Activated T-cell treated with anti-CD3 and anti-CD28 coated beads, Interleukin-2, amount 50 U/mL, for 1 hour (primary cell): ENCODE data around the gene RELN.

Source experiments
- DNase-seq: peaks from one replicate; pipeline ENCODE4 v3.0.0-alpha.2; 2020

RELN gene

DNA sequence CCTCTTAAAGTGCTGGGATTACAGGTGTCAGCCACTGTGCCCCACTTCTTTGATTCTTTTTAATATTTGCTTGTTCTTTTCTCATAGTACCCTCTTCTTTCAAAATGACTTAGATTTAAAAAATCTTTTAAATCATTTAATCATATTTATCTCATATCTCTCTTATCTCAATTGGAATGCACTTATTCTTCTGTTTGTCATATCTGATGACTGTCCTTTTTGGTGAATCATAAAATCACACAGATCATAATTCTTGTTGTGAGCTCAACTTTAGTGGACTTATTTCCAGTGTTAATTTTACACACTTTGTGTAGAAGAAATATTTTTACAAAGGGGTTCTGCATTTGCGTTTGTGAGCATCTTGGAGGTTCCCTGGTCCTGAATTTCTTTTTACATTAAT, 323.1 kb downstream of the RELN start:
- DNase-seq: no peak

- no peak for DNase-seq
Observed at GRCh38 chr7:103664577-103664976, 324.9 kb downstream of the RELN start.

- no peak for DNase-seq
Observed at GRCh38 chr7:103660455-103661371, 328.7 kb downstream of the RELN start.

- no peak for DNase-seq
Observed at GRCh38 chr7:103658055-103659005, 331.1 kb downstream of the RELN start.

DNA sequence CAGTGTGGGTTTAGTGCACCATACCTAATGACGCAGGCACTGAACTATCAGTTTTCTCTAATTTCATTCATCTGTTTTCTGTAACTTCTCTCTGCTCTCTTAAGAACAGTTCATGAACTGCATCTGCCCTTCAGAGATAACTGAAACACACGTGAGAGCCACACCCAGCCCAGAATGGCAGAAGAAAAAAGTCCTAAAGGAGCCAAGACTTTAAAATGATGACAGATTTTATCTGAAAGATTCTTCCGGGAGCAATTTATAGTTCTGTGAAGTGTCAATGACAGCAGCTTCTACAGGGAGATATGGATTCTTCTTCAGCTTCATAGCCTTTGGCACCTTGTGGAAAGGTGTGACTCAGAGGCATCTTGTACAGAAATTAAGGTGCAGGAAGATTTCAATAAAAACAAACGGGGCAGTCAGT, 332.0 kb downstream of the RELN start:
- no peak for DNase-seq

DNA sequence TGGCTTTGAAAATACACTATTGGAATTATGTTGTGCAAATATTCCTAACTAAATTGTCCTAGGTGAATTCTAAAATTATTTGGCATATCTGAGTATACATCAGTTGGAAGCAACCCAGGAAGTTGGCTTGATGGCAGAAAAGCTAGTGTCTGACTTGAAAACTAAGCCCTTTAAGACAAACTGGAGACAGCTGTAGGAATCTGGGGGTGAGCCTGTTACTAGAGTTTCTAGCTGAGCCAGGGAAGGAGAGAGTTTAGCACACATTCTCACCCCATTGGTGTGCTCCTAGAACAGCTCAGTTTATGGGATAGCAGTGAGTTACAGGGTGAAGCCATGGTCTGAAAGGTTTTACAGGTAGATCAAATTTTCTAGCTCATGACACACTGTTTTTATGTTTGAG, 333.2 kb downstream of the RELN start:
- DNase-seq: no peak

GRCh38 chr7:103651593-103652377, 337.7 kb downstream of the RELN start:
- no peak for DNase-seq

GRCh38 chr7:103649052-103649451, 340.4 kb downstream of the RELN start:
- DNase-seq: no peak

DNA sequence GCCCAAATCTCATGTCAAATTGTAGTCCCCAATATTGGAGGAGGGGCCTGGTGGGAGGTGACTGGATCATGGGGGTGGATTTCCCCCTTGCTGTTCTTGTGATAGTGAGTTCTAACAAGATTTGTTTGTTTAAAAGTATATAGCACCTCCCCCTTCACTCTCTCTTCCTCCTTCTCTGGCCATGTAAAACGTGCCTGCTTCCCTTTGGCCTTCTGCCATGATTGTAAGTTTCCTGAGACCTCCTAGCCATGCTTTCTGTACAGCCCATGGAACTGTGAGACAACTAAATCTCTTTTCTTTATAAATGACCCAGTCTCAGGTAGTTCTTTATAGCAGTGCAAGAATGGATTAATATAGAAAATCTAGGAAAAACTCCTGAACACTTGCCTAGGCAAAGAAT, 341.3 kb downstream of the RELN start:
- DNase-seq: no peak

DNA sequence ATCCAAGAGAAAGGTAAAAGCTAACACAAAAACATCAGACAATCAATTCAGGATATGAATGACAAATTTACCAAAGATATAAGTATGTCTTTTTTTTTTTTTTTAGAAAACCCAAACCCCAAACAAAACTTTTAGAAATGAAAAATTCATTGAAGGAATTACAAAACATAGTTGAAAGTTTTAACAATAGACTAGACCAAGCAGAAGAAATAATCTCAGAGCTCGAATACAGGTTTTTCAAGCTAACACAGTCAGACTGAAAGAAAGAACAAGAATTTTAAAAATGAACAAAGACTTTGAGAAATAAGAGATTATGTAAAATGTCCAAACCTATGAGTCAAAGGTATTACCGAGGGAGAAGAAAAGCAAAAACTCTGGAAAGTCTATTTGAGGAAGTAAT, 345.1 kb downstream of the RELN start:
- DNase-seq: no peak

GRCh38 chr7:103640031-103640779, 349.3 kb downstream of the RELN start:
- DNase-seq: no peak

DNA sequence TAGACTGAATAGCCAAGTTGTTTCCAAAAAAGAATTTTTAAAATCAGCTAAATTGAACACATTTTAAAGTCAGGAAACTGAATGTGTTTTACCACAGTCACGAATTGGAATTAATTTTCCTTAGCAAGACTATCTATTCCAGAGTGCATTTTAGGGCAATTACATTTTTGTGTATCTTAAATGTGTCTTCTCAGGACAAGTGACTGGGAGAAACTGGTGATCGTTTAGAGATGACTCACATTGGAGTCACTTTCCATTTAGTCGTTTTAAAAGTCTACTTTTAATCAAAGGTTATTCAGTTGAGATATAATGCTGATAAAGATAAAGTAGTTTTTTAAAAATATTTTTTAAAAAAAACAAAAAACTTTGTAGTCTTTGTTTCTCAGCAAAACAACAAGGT, 351.7 kb downstream of the RELN start:
- DNase-seq: no peak

GRCh38 chr7:103637094-103637493, 352.4 kb downstream of the RELN start:
- no peak for DNase-seq

- DNase-seq: no peak
Observed at GRCh38 chr7:103636153-103636552, 353.3 kb downstream of the RELN start.

DNA sequence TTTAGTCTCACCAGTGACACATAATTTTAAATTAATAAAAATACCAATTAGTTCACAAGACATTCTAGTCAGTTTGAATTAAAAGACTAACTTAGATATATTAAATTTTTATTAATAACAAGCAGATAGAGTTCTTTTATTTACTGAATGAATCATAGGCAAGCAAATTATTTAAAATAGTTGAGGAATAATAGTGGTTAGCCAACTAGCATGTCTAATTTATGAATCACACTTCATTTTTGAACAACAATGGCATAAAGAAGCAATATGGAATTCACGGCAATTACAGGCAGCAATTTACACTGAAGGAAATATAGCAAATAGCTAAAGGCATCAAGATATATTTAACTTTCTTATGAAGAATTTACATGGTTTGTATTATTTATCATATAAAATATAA, 356.5 kb downstream of the RELN start:
- DNase-seq: no peak

- no peak for DNase-seq
Observed at GRCh38 chr7:103632005-103632639, 357.3 kb downstream of the RELN start.

GRCh38 chr7:103630318-103630717, 359.1 kb downstream of the RELN start:
- DNase-seq: no peak

- no peak for DNase-seq
Observed at GRCh38 chr7:103628742-103629141, 360.7 kb downstream of the RELN start.

- no peak for DNase-seq
Observed at GRCh38 chr7:103626776-103627175, 362.7 kb downstream of the RELN start.

GRCh38 chr7:103622274-103622673, 367.2 kb downstream of the RELN start:
- no peak for DNase-seq
